Stomach (tissue), 9 donors: Measurements from ENCODE around the gene CRISP1. TPM values are rescaled to one million over a fixed set of nuclear protein-coding genes. Genes with fewer than 3 reads are reported as not detected.

Experiments
- DNase-seq, 2 donors: peaks; one replicate each; pipeline versions ENCODE4 v3.0.0 to v3.0.0-alpha.2; 2013 to 2019
- H3K27ac ChIP-seq, 5 donors: fragments of 200-600 bp in 4 of 5; sonication (generic) in 4 of 5; one replicate each; pipeline ENCODE4 v1.5.1; 2013 to 2019; ENCODE audit warnings: mild to moderate bottlenecking in 1 of 5, moderate library complexity in 1 of 5
- H3K27me3 ChIP-seq, 3 donors: fragments of 200-600 bp; sonication (generic); one replicate each; pipeline ENCODE4 v1.5.1; 2017 to 2019; ENCODE audit warnings: mixed run types in 1 of 3
- H3K36me3 ChIP-seq, 4 donors: fragments of 200-600 bp; sonication (generic); 1 replicate in 3 of 4; 2 replicates in 1 of 4; pipeline ENCODE4 v1.5.1; 2016 to 2019
- H3K4me1 ChIP-seq, 4 donors: fragments of 200-600 bp; sonication (generic); one replicate each; pipeline ENCODE4 v1.5.1; 2016 to 2019
- H3K4me3 ChIP-seq, 4 donors: fragments of 200-600 bp; sonication (generic) in 3 of 4; one replicate each; pipeline ENCODE4 v1.5.1; 2016 to 2019; ENCODE audit warnings: mild to moderate bottlenecking in 1 of 4
- H3K9me3 ChIP-seq, 4 donors: fragments of 200-600 bp; sonication (generic); one replicate each; pipeline ENCODE4 v1.5.1; 2016 to 2019
- EP300 ChIP-seq: sonication (generic); formaldehyde crosslinking; IDR thresholded peaks from one replicate; pipeline ENCODE4 v1.6.1; 2017; ENCODE audit warnings: antibody characterized with exemption
- POLR2A ChIP-seq, 4 donors: fragments of 450-650 bp; IDR thresholded peaks; one replicate each; pipeline ENCODE4 v1.6.1; 2016; ENCODE audit warnings: antibody characterized with exemption in 4 of 4, control low read depth in 2 of 4, mild to moderate bottlenecking in 1 of 4, moderate library complexity in 1 of 4
- POLR2AphosphoS5 ChIP-seq, 3 donors: sonication (generic); formaldehyde crosslinking; IDR thresholded peaks; one replicate each; pipeline ENCODE4 v1.6.1; 2016; ENCODE audit warnings: antibody characterized with exemption in 3 of 3
- WGBS, 5 donors: extraction: QIAGEN DNeasy Blood & Tissue Kit in 3 of 5; methylation state at CpG; one replicate each; pipeline versions ENCODE4 v1.1.5 to v1.1.7; 2013 to 2018; 5-methylcytosine and 5-hydroxymethylcytosine counted together
- intact Hi-C: fragments of 100-400 bp; cut with DNase I; formaldehyde crosslinking; loops from one replicate; pipeline ENCODE4 v1.15.1; 2023; ENCODE audit warnings: low total_unique reads
- polyA plus RNA-seq, 3 donors: library from polyadenylated mRNA; stranded (reverse); fragments of 200-250 nt; gene quantifications; one replicate each; pipeline ENCODE4 v1.2.3, GENCODE V29; 2013
- total RNA-seq, 5 donors: library from RNA; depleted of rRNA; stranded (reverse); fragments of >200 nt; gene quantifications; one replicate each; pipeline versions ENCODE4 v1.1.0 to v1.2.3, GENCODE V29; 2014 to 2016
- TF ChIP-seq, protein P1 (sequence below), 7 experiments: fragments of 450-650 bp in 4 of 7; fragments of 200-600 bp in 3 of 7; sonication (generic) in 3 of 7; IDR thresholded peaks; one replicate each; pipeline ENCODE4 v1.5.1; 2016 to 2019; ENCODE audit warnings: antibody characterized with exemption in 7 of 7, control low read depth in 2 of 7, mild to moderate bottlenecking in 1 of 7
- donor health status: healthy with polysubstance abuse.
- donor health status: Bipolar disorder and iron deficiency.
- donor health status: healthy.

The CRISP1 gene
- total and polyA plus RNA-seq, 8 donors = not detected

DNA sequence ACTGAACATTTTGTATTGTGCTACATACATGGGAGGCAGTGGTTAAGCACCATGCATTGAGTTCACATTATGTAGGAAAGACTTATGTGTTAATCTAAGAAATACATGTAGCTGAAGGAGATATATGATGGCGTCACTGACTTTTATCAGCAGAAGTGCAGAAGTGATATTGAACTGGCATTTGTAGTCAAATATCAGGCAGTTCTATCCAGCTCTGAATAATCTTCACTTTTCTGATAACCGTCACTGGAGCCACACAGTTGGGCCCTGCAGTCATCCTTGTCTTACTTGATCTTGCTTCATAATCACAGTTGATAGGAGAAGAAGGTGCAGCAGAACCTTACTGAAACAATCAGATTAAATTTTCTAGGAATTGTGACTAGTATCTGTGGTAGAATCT, 26.4 kb downstream of the CRISP1 start:
- intact Hi-C loops = loop anchor here (5.0 to 10.0 kb wide), 2 partner anchors 213 to 315 kb away; no protein-coding TSS in a partner anchor
- Histone ChIP-seq H3K27me3 (no peaks in the 10 kb centered on the region), H3K4me1 (no peaks in the 10 kb centered on the region), H3K36me3 (no peaks in the 10 kb centered on the region), H3K27ac (no peak overlapping the region), H3K4me3 (no peak overlapping the region), H3K9me3 (no peaks in the 10 kb centered on the region)
- no peak for DNase-seq
- 65 to 84% (median 73%) methylated on average over 2 of the region's 2 CpGs for WGBS, 5 donors
- no peak for TF ChIP-seq POLR2AphosphoS5 (IDR thresholded peaks at IDR 0.05)
- TF ChIP-seq, protein P1, sequence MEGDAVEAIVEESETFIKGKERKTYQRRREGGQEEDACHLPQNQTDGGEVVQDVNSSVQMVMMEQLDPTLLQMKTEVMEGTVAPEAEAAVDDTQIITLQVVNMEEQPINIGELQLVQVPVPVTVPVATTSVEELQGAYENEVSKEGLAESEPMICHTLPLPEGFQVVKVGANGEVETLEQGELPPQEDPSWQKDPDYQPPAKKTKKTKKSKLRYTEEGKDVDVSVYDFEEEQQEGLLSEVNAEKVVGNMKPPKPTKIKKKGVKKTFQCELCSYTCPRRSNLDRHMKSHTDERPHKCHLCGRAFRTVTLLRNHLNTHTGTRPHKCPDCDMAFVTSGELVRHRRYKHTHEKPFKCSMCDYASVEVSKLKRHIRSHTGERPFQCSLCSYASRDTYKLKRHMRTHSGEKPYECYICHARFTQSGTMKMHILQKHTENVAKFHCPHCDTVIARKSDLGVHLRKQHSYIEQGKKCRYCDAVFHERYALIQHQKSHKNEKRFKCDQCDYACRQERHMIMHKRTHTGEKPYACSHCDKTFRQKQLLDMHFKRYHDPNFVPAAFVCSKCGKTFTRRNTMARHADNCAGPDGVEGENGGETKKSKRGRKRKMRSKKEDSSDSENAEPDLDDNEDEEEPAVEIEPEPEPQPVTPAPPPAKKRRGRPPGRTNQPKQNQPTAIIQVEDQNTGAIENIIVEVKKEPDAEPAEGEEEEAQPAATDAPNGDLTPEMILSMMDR (IDR thresholded peaks at IDR 0.05) = no peak
- TF ChIP-seq EP300 = no peak
- TF ChIP-seq POLR2A (IDR thresholded peaks at IDR 0.05) = no peak

DNA sequence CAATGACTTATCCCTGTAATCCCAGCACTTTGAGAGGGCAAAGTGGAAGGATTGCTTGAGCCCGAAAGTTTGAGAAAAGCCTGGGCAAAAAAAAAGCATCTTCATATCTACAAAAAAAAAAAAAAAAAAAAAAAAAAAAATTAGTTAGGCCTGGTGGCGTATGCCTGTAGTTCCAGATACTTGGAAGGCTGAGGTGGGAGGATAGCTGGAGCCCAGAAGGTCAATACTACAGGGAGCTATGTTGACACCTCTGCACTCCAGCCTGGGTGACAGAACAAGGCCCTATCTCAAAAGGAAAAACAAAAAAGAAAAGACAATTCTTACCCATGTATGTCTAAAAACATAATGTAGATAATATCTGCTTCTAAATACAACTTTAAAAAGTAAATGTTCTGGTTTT, 27.2 kb downstream of the CRISP1 start:
- Histone ChIP-seq H3K4me3 (no peak overlapping the region), H3K27ac (no peak overlapping the region), H3K9me3 (no peaks in the 10 kb centered on the region), H3K36me3 (no peaks in the 10 kb centered on the region), H3K27me3 (no peaks in the 10 kb centered on the region), H3K4me1 (no peaks in the 10 kb centered on the region)
- no peak for DNase-seq
- TF ChIP-seq POLR2A (IDR thresholded peaks at IDR 0.05) (no peak), EP300 (no peak), POLR2AphosphoS5 (IDR thresholded peaks at IDR 0.05) (no peak)
- TF ChIP-seq, protein P1 (IDR thresholded peaks at IDR 0.05) = no peak
- intact Hi-C loops = no loop called here
- 76 to 84% (median 78%) methylated on average over 2 of the region's 2 CpGs for WGBS, 5 donors

DNA sequence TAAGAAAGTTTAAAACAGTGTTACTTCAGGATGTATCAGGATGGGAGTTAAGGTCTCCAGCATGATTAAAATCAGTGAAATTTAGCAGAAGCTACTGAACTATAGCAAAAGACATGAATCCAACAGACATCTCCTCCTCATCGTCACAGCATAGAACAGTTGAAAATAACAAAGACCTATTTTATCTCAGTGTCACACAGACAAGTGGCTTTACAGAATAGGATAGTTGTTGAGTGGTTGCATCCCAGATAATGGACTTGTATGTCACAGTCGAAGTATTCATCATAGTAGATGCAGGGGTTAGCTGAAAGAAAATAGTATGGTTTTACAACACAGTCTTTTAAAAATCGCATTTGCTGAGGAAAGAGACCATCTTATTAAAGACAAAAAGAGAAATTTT, 31.2 kb downstream of the CRISP1 start:
- TF ChIP-seq POLR2A (IDR thresholded peaks at IDR 0.05) (no peak), EP300 (no peak), POLR2AphosphoS5 (IDR thresholded peaks at IDR 0.05) (no peak)
- TF ChIP-seq, protein P1 (IDR thresholded peaks at IDR 0.05) = no peak
- H3K4me1 ChIP-seq = no peaks in the 10 kb centered on the region
- intact Hi-C loops = no loop called here
- 83 to 90% (median 86%) methylated on average over 3 of the region's 3 CpGs for WGBS, 5 donors
- no peaks in the 10 kb centered on the region for H3K9me3 ChIP-seq
- no peak overlapping the region for H3K27ac ChIP-seq
- no peak overlapping the region for H3K4me3 ChIP-seq
- H3K36me3 ChIP-seq = no peaks in the 10 kb centered on the region
- no peak for DNase-seq
- no peaks in the 10 kb centered on the region for H3K27me3 ChIP-seq

DNA sequence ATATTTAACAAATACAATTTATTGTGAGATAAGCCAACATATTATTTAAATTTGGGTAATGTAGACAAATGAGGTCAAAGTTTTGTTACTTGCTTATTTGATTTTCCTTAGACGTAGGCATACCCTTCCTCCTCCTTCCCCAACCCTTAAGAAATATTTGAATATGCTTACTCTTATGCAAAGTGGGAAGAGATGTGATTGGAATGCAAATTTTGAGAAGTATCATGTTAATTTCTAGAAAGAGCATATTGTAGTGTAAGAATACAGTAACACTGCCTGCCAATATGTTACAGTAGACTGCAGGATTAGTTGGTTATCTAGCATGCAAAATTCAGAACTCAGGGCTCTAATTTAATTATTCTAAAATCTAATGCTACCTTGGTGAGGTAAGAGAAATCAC, 32.9 kb downstream of the CRISP1 start:
- intact Hi-C loops = no loop called here
- DNase-seq = no peak
- Histone ChIP-seq H3K27ac (no peak overlapping the region), H3K9me3 (no peaks in the 10 kb centered on the region), H3K4me3 (no peak overlapping the region), H3K36me3 (no peaks in the 10 kb centered on the region), H3K4me1 (no peaks in the 10 kb centered on the region), H3K27me3 (no peaks in the 10 kb centered on the region)
- WGBS, 5 donors = 64 to 89% (median 67%) methylated on average over 1 of the region's 1 CpG
- TF ChIP-seq EP300 (no peak), POLR2A (IDR thresholded peaks at IDR 0.05) (no peak), POLR2AphosphoS5 (IDR thresholded peaks at IDR 0.05) (no peak)
- TF ChIP-seq, protein P1 (IDR thresholded peaks at IDR 0.05) = no peak
